WTC11 (cell line): Measurements from ENCODE around the gene PRSS8. TPM values are rescaled to one million over a fixed set of nuclear protein-coding genes. Genes with fewer than 3 reads are reported as not detected.

Experiments used
- AR ChIP-seq: fragments of 250-450 bp; sonication (Bioruptor Pico); IDR thresholded peaks from 2 replicates; pipeline ENCODE4 v1.9.0; 2021; ENCODE audit warnings: mild to moderate bottlenecking
- ATF1 ChIP-seq: sonication (generic); formaldehyde crosslinking; IDR thresholded peaks from 2 replicates; pipeline ENCODE4 v1.8.1; 2023; ENCODE audit warnings: mild to moderate bottlenecking, moderate library complexity, missing genetic modification reagents
- ATF2 ChIP-seq: sonication (generic); formaldehyde crosslinking; IDR thresholded peaks from 2 replicates; pipeline ENCODE4 v1.8.1; 2022; ENCODE audit warnings: low read depth, missing genetic modification reagents, borderline replicate concordance
- CBFB ChIP-seq: sonication (generic); formaldehyde crosslinking; IDR thresholded peaks from 2 replicates; pipeline ENCODE4 v1.8.1; 2022; ENCODE audit warnings: mild to moderate bottlenecking, low read depth, missing genetic modification reagents
- CTCF ChIP-seq: fragments of 200-600 bp; IDR thresholded peaks from 2 replicates; pipeline ENCODE4 v1.8.0; 2022; ENCODE audit warnings: antibody characterized with exemption
- E2F5 ChIP-seq: sonication (generic); formaldehyde crosslinking; IDR thresholded peaks from 2 replicates; pipeline ENCODE4 v1.8.1; 2022; ENCODE audit warnings: mild to moderate bottlenecking, moderate library complexity, missing genetic modification reagents
- ELF4 ChIP-seq: sonication (generic); formaldehyde crosslinking; IDR thresholded peaks from 2 replicates; pipeline ENCODE4 v1.8.1; 2022; ENCODE audit warnings: low read depth, mild to moderate bottlenecking, moderate library complexity, missing genetic modification reagents
- GABPB1 ChIP-seq: sonication (generic); formaldehyde crosslinking; IDR thresholded peaks from 2 replicates; pipeline ENCODE4 v1.8.1; 2023; ENCODE audit warnings: mild to moderate bottlenecking, missing genetic modification reagents
- KAT7 ChIP-seq: sonication (generic); formaldehyde crosslinking; IDR thresholded peaks from 2 replicates; pipeline ENCODE4 v1.8.1; 2023; ENCODE audit warnings: missing genetic modification reagents, mild to moderate bottlenecking, borderline replicate concordance
- MLX ChIP-seq: sonication (generic); formaldehyde crosslinking; IDR thresholded peaks from 2 replicates; pipeline ENCODE4 v1.8.1; 2023; ENCODE audit warnings: mild to moderate bottlenecking, missing genetic modification reagents, moderate library complexity
- RORB ChIP-seq: fragments of 250-450 bp; sonication (Bioruptor Pico); IDR thresholded peaks from 2 replicates; pipeline ENCODE4 v1.9.0; 2021; ENCODE audit warnings: mild to moderate bottlenecking
- STAT6 ChIP-seq: sonication (generic); formaldehyde crosslinking; conservative IDR thresholded peaks from 2 replicates; pipeline ENCODE4 v1.8.1; 2023; ENCODE audit warnings: mild to moderate bottlenecking, low read depth, missing genetic modification reagents, moderate library complexity
- ZNF232 ChIP-seq: sonication (generic); formaldehyde crosslinking; IDR thresholded peaks from 2 replicates; pipeline ENCODE4 v1.8.0; 2022; ENCODE audit warnings: mild to moderate bottlenecking, missing genetic modification reagents
- ZNF416 ChIP-seq: fragments of 250-450 bp; sonication (Bioruptor Pico); IDR thresholded peaks from 2 replicates; pipeline ENCODE4 v1.9.0; 2021; ENCODE audit warnings: mild to moderate bottlenecking, inconsistent platforms
- ZNF532 ChIP-seq: fragments of 250-450 bp; sonication (Bioruptor Pico); IDR thresholded peaks from 2 replicates; pipeline ENCODE4 v1.9.0; 2021; ENCODE audit warnings: mild to moderate bottlenecking, borderline replicate concordance
- total RNA-seq: library from RNA; stranded (reverse); gene quantifications from 3 replicates; pipeline ENCODE4 v1.2.3, GENCODE V29; 2021

The PRSS8 gene
- total RNA-seq, 1 experiment from 2014 or later = 78.8 TPM

GRCh38 chr16:31142109-31143010 lies 6.8 kb upstream of the PRSS8 start (continued):
- TF ChIP-seq ZNF532 = no peak
- no peak; the same call in 1 of the 2 replicates for TF ChIP-seq ZNF232
- TF ChIP-seq ATF2 (CRISPR knock-in tag) = peak; percentile 49; the same call in 1 of the 2 replicates
- no peak for TF ChIP-seq AR (CRISPR knock-in tag)
- 0 out of 2 replicates have a peak, but pooled peaks have one; percentile 29 for TF ChIP-seq MLX
- peak; percentile 95; the same call in 1 of the 2 replicates for TF ChIP-seq KAT7
- no peak for TF ChIP-seq ZNF416
- TF ChIP-seq GABPB1 (CRISPR knock-in tag) = peak; percentile 40; the same call in 1 of the 2 replicates
- 0 out of 2 replicates have a peak, but pooled peaks have one; percentile 79 for TF ChIP-seq STAT6 (CRISPR knock-in tag)
- TF ChIP-seq RORB (CRISPR knock-in tag) = no peak
- no peak; the same call in 1 of the 2 replicates for TF ChIP-seq ATF1
- TF ChIP-seq CBFB (CRISPR knock-in tag) = no peak
- 0 out of 2 replicates have a peak, but pooled peaks have one; percentile 58 for TF ChIP-seq ELF4
- peak; percentile 94 for TF ChIP-seq CTCF
- TF ChIP-seq E2F5 (CRISPR knock-in tag) = peak; percentile 83
